A673 (cell line): ENCODE data around the gene ATP1A1. TPM values are rescaled to one million over a fixed set of nuclear protein-coding genes. Genes with fewer than 3 reads are reported as not detected.
A peak's percentile ranks its signal among the peaks of the same experiment; 100 is the strongest.

Experiments used
- BruUV-seq: library from RNA; stranded (reverse); fragments of 400-500 nt; replicated peaks from 2 replicates; lab custom pipeline; 2021; lab: Mats Ljungman, UMichigan
- CTCF ChIA-PET: fragments of 300-600 bp; sonication (Branson Sonifier 250); formaldehyde crosslinking; loops from one replicate; lab custom pipeline; 2022; ENCODE audit warnings: antibody characterized with exemption; lab: Charles Lee
- POLR2A ChIA-PET: fragments of 300-600 bp; sonication (Branson Sonifier 250); formaldehyde crosslinking; loops from one replicate; lab custom pipeline; 2022; ENCODE audit warnings: antibody characterized with exemption; ENCODE audit not compliant: low non-redundant PET; lab: Charles Lee
- DNase-seq: peaks from one replicate; pipeline ENCODE4 v3.0.0-alpha.2; 2015; ENCODE audit warnings: low spot score
- H3K27ac ChIP-seq: fragments of 200-600 bp; sonication (generic); 2 replicates; pipeline ENCODE4 v1.5.1; 2016; ENCODE audit warnings: mixed run types, low read depth, mild to moderate bottlenecking, mixed read lengths, antibody characterized with exemption, low read length; ENCODE audit not compliant: poor library complexity, severe bottlenecking
- H3K27me3 ChIP-seq: fragments of 200-600 bp; sonication (generic); replicated peaks from 2 replicates; pipeline ENCODE4 v1.6.1; 2017; ENCODE audit warnings: mixed run types, low read depth, mild to moderate bottlenecking, mixed read lengths, antibody characterized with exemption, low read length; ENCODE audit not compliant: insufficient read depth, poor library complexity
- H3K36me3 ChIP-seq: fragments of 200-600 bp; sonication (generic); 2 replicates; pipeline ENCODE4 v1.6.1; 2016; ENCODE audit warnings: mixed run types, mild to moderate bottlenecking, mixed read lengths, antibody characterized with exemption, low read length; ENCODE audit not compliant: insufficient read depth, poor library complexity, severe bottlenecking
- H3K4me1 ChIP-seq: fragments of 200-600 bp; sonication (generic); 2 replicates; pipeline ENCODE4 v1.6.1; 2017; ENCODE audit warnings: mixed run types, mild to moderate bottlenecking, mixed read lengths, antibody characterized with exemption, low read length; ENCODE audit not compliant: insufficient read depth, poor library complexity, severe bottlenecking
- H3K4me3 ChIP-seq: fragments of 200-600 bp; sonication (generic); 2 replicates; pipeline ENCODE4 v1.5.1; 2016; ENCODE audit warnings: low read depth, mixed run types, mild to moderate bottlenecking, mixed read lengths, low read length; ENCODE audit not compliant: poor library complexity, severe bottlenecking
- H3K9me3 ChIP-seq: fragments of 200-600 bp; sonication (generic); 2 replicates; pipeline ENCODE4 v1.6.1; 2016; ENCODE audit warnings: mixed run types, low read depth, mild to moderate bottlenecking, mixed read lengths, antibody characterized with exemption, low read length; ENCODE audit not compliant: poor library complexity, severe bottlenecking
- CTCF ChIP-seq: fragments of 300-800, 200-600 bp; sonication (generic); conservative IDR thresholded peaks from 2 replicates; pipeline ENCODE4 v1.5.1; 2017; ENCODE audit warnings: low read depth, mild to moderate bottlenecking, antibody characterized with exemption, low read length, moderate library complexity, mixed read lengths
- EZH2 ChIP-seq: fragments of 200-600 bp; sonication (generic); IDR thresholded peaks from 2 replicates; pipeline ENCODE4 v1.6.1; 2017; ENCODE audit warnings: borderline replicate concordance, low read depth, mild to moderate bottlenecking, mixed read lengths, antibody characterized with exemption, low read length; ENCODE audit not compliant: poor library complexity, severe bottlenecking
- intact Hi-C: fragments of 100-400 bp; cut with micrococcal nuclease; formaldehyde crosslinking; loops from one replicate; pipeline ENCODE4 v1.10.0; 2022; ENCODE audit not compliant: unreplicated experiment
- total RNA-seq: library from RNA; stranded (reverse); gene quantifications from 2 replicates; pipeline ENCODE4 v1.2.3, GENCODE V29; 2021

Gene ATP1A1
- total RNA-seq, 1 experiment from 2014 or later: 1,420 TPM

DNA sequence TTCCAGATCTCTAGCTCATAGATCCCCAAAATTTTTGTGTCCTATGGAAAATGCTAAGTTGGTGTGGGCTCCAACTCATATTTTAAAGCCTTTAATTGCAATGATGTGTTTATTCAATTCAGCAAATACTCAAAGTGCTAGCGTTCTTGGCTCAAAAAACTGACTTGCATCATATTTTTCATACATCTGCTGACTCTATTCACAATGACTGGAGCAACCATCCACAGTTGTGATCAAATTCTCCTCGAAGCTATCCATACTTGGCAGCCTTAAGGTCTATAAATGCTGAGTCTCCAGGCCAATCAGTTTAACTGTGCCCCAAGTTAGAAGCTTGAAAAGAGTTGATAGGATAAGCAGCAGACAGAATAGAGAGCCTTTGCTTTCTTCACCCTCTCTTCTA is 2.9 kb upstream of the ATP1A1 start:
- H3K27me3 ChIP-seq: no peaks in the 10 kb centered on the region
- no peaks in the 10 kb centered on the region for H3K9me3 ChIP-seq
- H3K4me3 ChIP-seq: no peak overlapping the region
- TF ChIP-seq CTCF (no peak), EZH2 (no peak)
- intact Hi-C loops: loop anchor here (5.0 kb wide), 1 partner anchor 117 kb away; no protein-coding TSS in a partner anchor
- CTCF ChIA-PET: interaction anchor here (0.6 kb wide), 1 partner anchor 38 kb away, joined by 11 read pairs; no protein-coding TSS in a partner anchor
- H3K36me3 ChIP-seq: peaks cover 14% of the 10 kb centered on the region
- POLR2A ChIA-PET: no interaction called here
- BruUV-seq: no TSS peak
- peak overlapping the region; percentile 97 for H3K27ac ChIP-seq
- no peak for DNase-seq
- H3K4me1 ChIP-seq: peaks cover 60% of the 10 kb centered on the region

DNA sequence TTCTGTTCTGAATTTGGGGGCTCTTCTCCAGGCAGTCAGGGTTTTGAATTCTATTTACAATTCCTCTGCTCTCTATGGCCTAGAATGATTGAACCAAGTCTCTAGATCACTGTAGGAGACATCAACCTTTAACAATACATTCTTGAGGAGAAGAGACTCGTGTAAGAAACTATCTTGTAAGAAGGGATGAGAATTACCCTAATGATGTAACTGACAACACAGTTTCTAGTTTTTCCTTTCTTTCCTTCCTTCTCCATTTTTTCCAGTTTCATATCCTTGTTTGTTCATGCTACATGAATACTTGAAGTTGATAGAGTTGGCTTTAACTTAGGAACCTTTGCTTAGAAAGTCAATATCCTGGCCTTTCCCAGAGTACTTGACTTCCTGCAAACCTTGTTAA is 1.3 kb upstream of the ATP1A1 start:
- TF ChIP-seq EZH2 (no peak), CTCF (no peak)
- Histone ChIP-seq H3K27me3 (no peaks in the 10 kb centered on the region), H3K4me3 (peak overlapping the region; percentile 91), H3K36me3 (peaks cover 26% of the 10 kb centered on the region), H3K27ac (peak overlapping the region; percentile 97), H3K9me3 (no peaks in the 10 kb centered on the region), H3K4me1 (peaks cover 46% of the 10 kb centered on the region)
- TSS peak; percentile 19 for BruUV-seq
- CTCF ChIA-PET: no interaction called here
- DNase-seq: no peak
- intact Hi-C loops: loop anchor here (5.0 kb wide), 1 partner anchor 116 kb away; no protein-coding TSS in a partner anchor
- POLR2A ChIA-PET: no interaction called here

GRCh38 chr1:116372191-116372590 is 853 bp upstream of the ATP1A1 start:
- POLR2A ChIA-PET: no interaction called here
- peaks cover 48% of the 10 kb centered on the region for H3K4me1 ChIP-seq
- H3K27ac ChIP-seq: peak overlapping the region; percentile 97
- CTCF ChIA-PET: no interaction called here
- H3K4me3 ChIP-seq: peak overlapping the region; percentile 91
- intact Hi-C loops: loop anchor here (5.0 kb wide), 1 partner anchor 115 kb away; no protein-coding TSS in a partner anchor
- TF ChIP-seq CTCF (no peak), EZH2 (no peak)
- H3K27me3 ChIP-seq: no peaks in the 10 kb centered on the region
- DNase-seq: no peak
- H3K9me3 ChIP-seq: no peaks in the 10 kb centered on the region
- no TSS peak for BruUV-seq
- peaks cover 30% of the 10 kb centered on the region for H3K36me3 ChIP-seq
